Measurements from ENCODE around the gene FGR. TPM values are rescaled to one million over a fixed set of nuclear protein-coding genes. Genes with fewer than 3 reads are reported as not detected.
A peak's percentile ranks its signal among the peaks of the same experiment; 100 is the strongest.

Gene FGR
- polyA plus RNA-seq, 3 donors, result 371 to 1,340 (median 571) TPM

- Mint-ChIP-seq H3K27ac (peak overlapping the region; percentile 42 to 85 (median 69)), H3K36me3 (peaks cover 0 to 65% of the 10 kb centered on the region in 2 donors), H3K4me1 (peaks cover 36% of the 10 kb centered on the region), H3K4me3 (no peak overlapping the region), H3K27me3 (ENCODE audit: low read depth in 3 of 3) (peaks cover 0 to 2% (median 0%) of the 10 kb centered on the region in 3 donors), H3K9me3 (no peaks in the 10 kb centered on the region)
- peaks cover 40% of the 10 kb centered on the region for H3K79me2 ChIP-seq (ENCODE audit: insufficient read depth, low read length)
- no peak overlapping the region for H2AFZ ChIP-seq (ENCODE audit: insufficient read depth, low read depth, low read length, poor library complexity, severe bottlenecking)
- H3K9me3 ChIP-seq (replicated peaks in 1 of 2; ENCODE audit: control insufficient read depth in 1 of 2, insufficient read depth in 1 of 2, low read length in 2 of 2), result no peaks in the 10 kb centered on the region
- H3K36me3 ChIP-seq (replicated peaks in 1 of 2; ENCODE audit: control insufficient read depth in 1 of 2, insufficient read depth in 2 of 2, low read length in 2 of 2), result peaks cover 67 to 74% of the 10 kb centered on the region in 2 donors
- H3K4me1 ChIP-seq (ENCODE audit: control insufficient read depth in 1 of 2, insufficient read depth in 2 of 2, low read length in 2 of 2), result peaks cover 60 to 80% of the 10 kb centered on the region in 2 donors
- H3K27ac ChIP-seq (ENCODE audit: low read depth in 1 of 2, low read length in 2 of 2), result peak overlapping the region; percentile 45 to 53
- intact Hi-C loops (cut with micrococcal nuclease), result no loop called here
- no peak overlapping the region for H3K4me3 ChIP-seq (replicated peaks in 1 of 3; ENCODE audit: low read depth in 2 of 3, low read length in 3 of 3)
- H3K9ac ChIP-seq (ENCODE audit: insufficient read depth, low read length, poor library complexity, severe bottlenecking), result no peak overlapping the region
- H3K27me3 ChIP-seq (ENCODE audit: control insufficient read depth in 2 of 2, insufficient read depth in 2 of 2, low read length in 2 of 2), result no peaks in the 10 kb centered on the region
- H3K4me2 ChIP-seq (replicated peaks; ENCODE audit: extremely low read depth, low read length, poor library complexity, severe bottlenecking), result no peak overlapping the region
- peaks cover 88% of the 10 kb centered on the region for H4K20me1 ChIP-seq (ENCODE audit: insufficient read depth, low read length)
- no peak for TF ChIP-seq CTCF (IDR thresholded peaks at IDR 0.05)
- 96% methylated on average over 12 of the region's 12 CpGs for WGBS (ENCODE audit: insufficient coverage)
- DNase-seq, result no peak
Observed at GRCh38 chr1:27612718-27613117, 22.3 kb downstream of the FGR start.

DNA sequence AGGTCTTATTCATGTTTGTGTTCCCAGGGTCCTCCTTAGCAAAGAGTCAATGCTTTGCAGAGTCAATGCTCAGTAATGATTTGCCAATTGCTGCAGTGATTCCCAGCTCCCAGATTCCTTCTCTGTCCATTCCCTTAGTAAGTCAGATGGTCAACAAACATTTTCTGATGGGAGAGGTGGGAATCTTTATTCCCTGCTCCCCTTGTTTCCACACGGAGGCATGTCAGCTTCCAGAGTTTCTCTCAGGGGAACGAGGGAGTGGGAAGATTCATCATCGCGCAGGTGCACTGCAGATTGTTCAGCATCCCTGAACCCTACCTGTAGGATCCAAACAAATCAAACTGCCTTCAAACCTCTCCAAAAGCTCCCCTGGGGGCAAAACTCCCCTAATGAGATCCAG lies 23.5 kb downstream of the FGR start:
- no peak overlapping the region for H3K4me3 Mint-ChIP-seq
- Histone ChIP-seq H3K4me2 (replicated peaks; ENCODE audit: extremely low read depth, low read length, poor library complexity, severe bottlenecking) (no peak overlapping the region), H3K36me3 (replicated peaks in 1 of 2; ENCODE audit: control insufficient read depth in 1 of 2, insufficient read depth in 2 of 2, low read length in 2 of 2) (peaks cover 54 to 61% of the 10 kb centered on the region in 2 donors), H3K27me3 (ENCODE audit: control insufficient read depth in 2 of 2, insufficient read depth in 2 of 2, low read length in 2 of 2) (no peaks in the 10 kb centered on the region), H3K9ac (ENCODE audit: insufficient read depth, low read length, poor library complexity, severe bottlenecking) (no peak overlapping the region), H3K9me3 (replicated peaks in 1 of 2; ENCODE audit: control insufficient read depth in 1 of 2, insufficient read depth in 1 of 2, low read length in 2 of 2) (no peaks in the 10 kb centered on the region), H3K4me1 (ENCODE audit: control insufficient read depth in 1 of 2, insufficient read depth in 2 of 2, low read length in 2 of 2) (peaks cover 48 to 69% of the 10 kb centered on the region in 2 donors), H3K27ac (ENCODE audit: low read depth in 1 of 2, low read length in 2 of 2) (peak overlapping the region in 1 of 2 donors; percentile 72), H3K4me3 (replicated peaks in 1 of 3; ENCODE audit: low read depth in 2 of 3, low read length in 3 of 3) (no peak overlapping the region), H3K79me2 (ENCODE audit: insufficient read depth, low read length) (peaks cover 27% of the 10 kb centered on the region), H4K20me1 (ENCODE audit: insufficient read depth, low read length) (peaks cover 75% of the 10 kb centered on the region), H2AFZ (ENCODE audit: insufficient read depth, low read depth, low read length, poor library complexity, severe bottlenecking) (no peak overlapping the region)
- H3K4me1 Mint-ChIP-seq, result peaks cover 31% of the 10 kb centered on the region
- peaks cover 0 to 53% of the 10 kb centered on the region in 2 donors for H3K36me3 Mint-ChIP-seq
- peaks cover 0 to 2% (median 0%) of the 10 kb centered on the region in 3 donors for H3K27me3 Mint-ChIP-seq (ENCODE audit: low read depth in 3 of 3)
- no CpG with 5 or more reads among the region's 4 CpGs for WGBS (ENCODE audit: insufficient coverage)
- no peak for DNase-seq
- TF ChIP-seq CTCF (IDR thresholded peaks at IDR 0.05), result no peak
- H3K27ac Mint-ChIP-seq, result peak overlapping the region in 4 of 7 donors; percentile 14 to 85 (median 54)
- no peaks in the 10 kb centered on the region for H3K9me3 Mint-ChIP-seq
- intact Hi-C loops (cut with micrococcal nuclease), result no loop called here

All from CD14-positive monocyte (primary cell).